CD1c-positive myeloid dendritic cell (primary cell): Measurements from ENCODE around the gene PDLIM3.

Experiments
- DNase-seq: peaks from one replicate; pipeline ENCODE4 v3.0.0-alpha.2; 2016; ENCODE audit errors: extremely low spot score

Gene PDLIM3

GRCh38 chr4:185471235-185472102 is 63.8 kb downstream of the PDLIM3 start, which contains the start of gene CCDC110:
Gene CCDC110 (minus strand): TSS chr4:185471733. CDS start chr4:185471683, 50 bp downstream.
- DNase-seq, result peak; percentile 87

DNA sequence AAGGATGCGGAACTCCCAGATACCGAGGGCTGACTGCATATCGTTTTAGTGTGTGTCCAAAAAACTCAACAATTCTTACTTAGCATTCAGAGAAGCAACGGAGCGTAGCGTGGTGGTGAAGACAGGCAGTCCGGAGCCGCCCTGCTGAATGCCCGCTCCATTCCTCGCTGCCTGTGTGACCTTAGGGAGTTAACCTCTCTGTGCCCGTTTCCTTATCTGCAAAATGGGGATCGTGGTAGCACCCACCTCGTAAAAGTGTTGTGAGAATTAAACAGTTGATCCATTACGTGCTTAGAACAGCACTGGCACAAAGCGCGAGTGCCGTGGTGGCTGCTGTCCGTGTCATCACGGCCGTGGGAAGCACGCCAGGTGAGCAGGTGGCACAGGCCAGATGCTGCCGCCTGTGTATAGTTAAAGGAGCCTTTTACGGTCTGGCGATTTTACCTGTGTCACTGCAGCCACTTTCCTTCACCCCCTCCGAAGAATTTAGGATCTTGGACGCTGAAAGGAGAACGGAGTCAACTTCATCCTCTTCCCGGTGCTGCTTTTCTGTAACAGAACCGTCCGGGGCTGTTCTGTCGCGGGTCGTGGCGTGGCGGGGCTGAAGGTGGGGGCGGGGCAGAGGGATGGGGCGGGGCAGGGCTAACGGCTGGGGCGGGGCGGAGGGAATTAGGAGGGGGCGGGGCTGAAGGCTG is 64.7 kb downstream of the PDLIM3 start:
- no peak for DNase-seq

DNA sequence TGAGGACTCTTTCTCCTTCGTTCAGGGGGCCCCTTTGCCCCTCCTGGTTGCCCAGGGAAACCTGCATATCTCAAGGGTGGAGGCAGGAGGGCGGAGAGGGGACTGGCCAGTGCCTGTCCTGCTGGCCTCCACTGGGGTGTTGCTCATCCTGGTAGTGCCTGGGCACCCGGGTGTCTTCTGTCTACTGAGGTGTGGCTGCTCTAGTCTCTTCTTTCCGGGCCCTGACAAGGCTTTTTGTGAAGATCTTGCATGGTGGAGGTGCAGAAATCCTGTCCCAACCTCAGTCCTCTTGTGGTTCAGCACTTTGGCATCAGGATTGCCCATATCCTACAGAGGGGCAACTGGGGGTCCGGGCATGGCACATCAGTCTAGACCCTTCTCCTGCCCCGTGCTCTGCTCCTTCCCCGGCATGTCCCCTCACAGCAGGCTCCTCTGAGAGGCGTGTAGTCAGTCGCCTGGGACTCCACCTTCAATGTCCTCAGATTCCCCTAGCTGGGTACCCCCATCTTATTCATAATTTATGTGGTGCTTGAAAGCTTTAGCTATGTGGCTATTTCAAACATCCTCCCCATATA is 65.6 kb downstream of the PDLIM3 start:
- no peak for DNase-seq

DNA sequence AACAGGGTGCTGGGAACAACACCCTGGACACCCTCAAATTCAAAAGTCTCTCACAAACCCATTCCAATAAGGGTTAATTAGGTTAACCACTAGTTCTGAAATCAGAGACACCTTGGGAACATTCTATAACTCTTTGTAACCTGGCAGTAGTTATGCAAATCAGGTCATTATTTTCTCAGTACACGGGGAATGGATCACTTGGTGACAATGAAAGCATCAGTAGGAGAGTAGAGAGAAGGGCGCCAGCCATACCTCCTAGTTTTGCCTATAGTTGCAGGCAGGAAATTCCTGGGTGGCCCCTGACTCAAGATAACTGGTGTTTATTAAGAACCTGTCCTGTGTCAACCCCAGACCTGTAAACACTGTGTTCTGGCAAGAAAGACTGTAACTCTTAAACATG is 66.3 kb downstream of the PDLIM3 start:
- DNase-seq, result no peak

- DNase-seq, result no peak
These were observed 67.3 kb downstream of the PDLIM3 start for GRCh38 chr4:185467991-185468390.

DNA sequence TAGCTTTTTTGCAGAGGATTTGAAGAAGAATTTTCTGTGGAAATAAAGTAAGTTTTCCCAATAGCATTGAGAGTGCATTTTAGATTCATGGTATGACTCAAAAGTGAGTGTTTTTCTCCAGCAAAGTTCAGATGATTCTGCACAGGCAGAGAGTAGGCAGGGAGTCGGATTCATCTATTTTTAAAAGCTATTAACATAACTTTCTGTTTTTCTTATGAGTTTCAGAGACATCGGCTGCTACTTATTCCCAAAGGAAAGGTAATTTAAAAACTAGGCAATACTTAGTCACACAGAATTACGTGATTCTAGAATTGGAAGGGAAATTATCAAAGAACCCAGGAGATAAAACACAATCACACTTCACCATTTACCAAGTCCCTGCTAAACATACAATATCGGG is 68.2 kb downstream of the PDLIM3 start:
- no peak for DNase-seq

DNA sequence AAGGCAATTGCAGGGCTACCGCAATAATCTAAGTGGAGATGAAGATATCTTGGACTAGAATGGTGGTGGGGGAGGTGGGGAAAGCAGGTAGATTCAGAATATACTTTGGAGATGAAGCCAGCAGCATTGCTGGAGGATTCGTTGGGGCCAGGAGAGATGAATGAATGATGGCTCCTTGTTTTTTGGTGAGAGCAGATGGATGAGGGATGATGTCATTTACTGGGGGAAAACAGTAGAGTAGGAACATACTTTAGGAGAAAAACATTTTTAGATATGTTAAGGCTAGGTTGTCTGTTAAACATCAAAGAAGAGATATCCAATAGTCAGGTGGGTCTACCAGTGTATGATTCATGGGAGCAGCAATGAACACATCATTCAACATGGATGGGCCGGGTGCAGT is 69.6 kb downstream of the PDLIM3 start:
- DNase-seq, result no peak

DNA sequence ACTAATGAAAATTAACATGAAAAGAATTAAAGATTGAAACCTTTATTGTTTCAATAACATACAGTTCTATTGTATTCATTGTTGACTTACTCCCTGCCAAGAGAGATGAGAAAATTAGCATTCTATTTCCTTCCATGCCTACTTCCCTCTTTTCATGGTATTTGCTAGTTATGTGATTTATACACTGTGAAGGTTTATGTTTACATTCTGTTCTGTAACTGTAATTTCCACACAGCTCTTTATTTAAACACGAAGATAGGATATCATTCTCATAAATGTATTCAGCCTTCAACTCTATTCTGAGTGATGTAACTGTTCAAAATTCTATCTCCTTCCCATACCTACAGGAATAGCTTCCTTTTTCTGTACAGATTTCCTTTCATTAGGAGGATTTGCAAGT is 70.4 kb downstream of the PDLIM3 start:
- no peak for DNase-seq

- no peak for DNase-seq
These were observed 71.1 kb downstream of the PDLIM3 start for GRCh38 chr4:185464183-185464582.

- no peak for DNase-seq
These were observed 71.8 kb downstream of the PDLIM3 start for GRCh38 chr4:185463541-185463940.

DNA sequence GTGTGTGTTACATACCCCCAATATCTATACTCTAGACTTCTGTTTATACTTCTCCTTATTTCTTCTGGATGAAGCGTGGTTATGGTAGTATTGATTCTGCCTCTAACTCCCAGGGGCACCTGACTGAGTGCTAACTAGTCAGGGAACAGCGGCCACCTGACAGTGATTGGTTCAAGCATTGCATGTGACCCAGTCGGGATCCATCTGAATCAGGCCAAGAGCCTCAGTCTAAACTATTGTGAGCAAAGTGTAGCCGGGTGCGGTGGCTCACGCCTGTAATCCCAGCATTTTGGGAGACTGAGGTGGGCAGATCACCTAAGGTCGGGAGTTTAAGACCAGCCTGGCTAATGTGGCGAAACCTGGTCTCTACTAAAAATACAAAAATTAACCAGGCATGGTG is 73.7 kb downstream of the PDLIM3 start:
- no peak for DNase-seq

- no peak for DNase-seq
These were observed 78.2 kb downstream of the PDLIM3 start for GRCh38 chr4:185457136-185457535.

GRCh38 chr4:185456131-185456530 is 79.2 kb downstream of the PDLIM3 start:
- DNase-seq, result no peak
